ENCODE data around the gene PITX1.

Gene PITX1

GRCh38 chr5:135027697-135028615 is 6.1 kb downstream of the PITX1 start:
- no peak for DNase-seq (ENCODE audit: extremely low read depth, low read depth)
- no peak for TF ChIP-seq CTCF (IDR thresholded peaks at IDR 0.05; ENCODE audit: low read depth, low read length)

DNA sequence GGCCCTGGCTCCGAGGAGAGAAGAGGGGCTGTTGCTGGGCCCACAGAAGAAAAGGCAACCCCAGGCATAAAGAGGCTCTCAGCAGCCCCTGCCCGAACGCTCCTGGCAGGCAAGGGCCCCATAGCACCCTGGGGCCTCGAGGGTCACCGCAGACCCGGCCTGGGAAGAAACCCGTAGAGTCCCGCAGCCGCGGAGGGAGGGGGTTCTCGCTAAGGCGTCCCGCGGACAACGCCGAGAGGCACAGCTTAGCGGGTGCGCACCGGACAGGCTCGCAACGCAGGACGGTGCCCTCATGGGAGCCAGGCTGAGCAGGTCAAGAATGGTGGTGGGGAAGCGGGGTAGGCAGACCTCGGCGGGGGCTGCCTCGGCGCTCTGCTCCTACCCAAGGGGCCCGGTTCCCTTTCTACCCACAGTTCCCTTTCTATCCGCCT is 6.7 kb downstream of the PITX1 start:
- no peak for DNase-seq (ENCODE audit: extremely low read depth, low read depth)
- no peak for TF ChIP-seq CTCF (IDR thresholded peaks at IDR 0.05; ENCODE audit: low read depth, low read length)

GRCh38 chr5:135026645-135027265 is 7.3 kb downstream of the PITX1 start:
- no peak for DNase-seq (ENCODE audit: extremely low read depth, low read depth)

DNA sequence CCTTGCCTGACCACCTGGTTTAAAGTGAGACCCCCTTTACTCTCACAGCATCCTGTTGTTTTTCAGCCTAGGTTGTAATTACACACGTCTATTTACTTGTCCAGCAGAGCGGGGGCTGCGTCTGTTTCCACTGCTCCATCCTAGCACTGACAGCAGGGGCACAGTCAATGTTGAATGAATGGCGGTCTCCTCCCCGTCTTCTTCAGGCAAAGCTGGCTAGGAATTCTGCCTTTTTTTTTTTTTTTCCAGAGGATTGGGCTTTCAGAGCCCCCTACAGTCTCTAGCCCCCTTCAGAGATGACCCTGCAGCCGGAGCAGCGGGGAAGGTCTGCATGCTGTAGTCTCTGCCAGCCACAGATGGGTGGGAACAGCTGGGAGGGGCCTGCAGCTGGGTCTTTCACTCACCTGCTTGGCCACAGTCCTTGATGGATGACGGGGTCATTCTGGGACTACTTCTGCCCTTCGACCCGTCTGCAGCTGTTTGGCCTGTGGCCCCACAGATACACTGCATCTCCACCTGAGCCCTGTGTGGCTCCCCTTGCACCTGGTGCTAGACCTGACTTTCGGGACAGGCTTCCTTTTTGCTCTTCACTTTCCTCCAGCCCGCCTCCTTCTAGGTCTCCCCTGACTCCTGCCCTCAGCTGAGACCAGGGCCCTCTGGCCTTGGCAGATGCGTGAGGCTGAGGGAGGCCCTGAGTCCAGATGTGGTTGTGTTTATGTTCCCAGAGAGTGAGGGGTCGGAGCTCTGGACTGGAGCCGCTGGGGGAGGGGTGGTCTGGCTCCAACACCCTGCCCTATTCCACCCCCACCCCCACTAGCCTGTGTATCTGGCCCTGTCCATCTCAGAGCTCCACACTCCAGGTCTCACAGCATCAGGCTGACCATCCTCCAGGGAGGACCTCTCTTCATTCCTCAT is 8.0 kb downstream of the PITX1 start:
- no peak for TF ChIP-seq CTCF (IDR thresholded peaks at IDR 0.05; ENCODE audit: low read depth, low read length)
- no peak for DNase-seq (ENCODE audit: extremely low read depth, low read depth)

More at GRCh38 chr5:135026645-135027265, 7.3 kb downstream of the PITX1 start:
- no peak for TF ChIP-seq CTCF (IDR thresholded peaks at IDR 0.05; ENCODE audit: low read depth, low read length)

DNA sequence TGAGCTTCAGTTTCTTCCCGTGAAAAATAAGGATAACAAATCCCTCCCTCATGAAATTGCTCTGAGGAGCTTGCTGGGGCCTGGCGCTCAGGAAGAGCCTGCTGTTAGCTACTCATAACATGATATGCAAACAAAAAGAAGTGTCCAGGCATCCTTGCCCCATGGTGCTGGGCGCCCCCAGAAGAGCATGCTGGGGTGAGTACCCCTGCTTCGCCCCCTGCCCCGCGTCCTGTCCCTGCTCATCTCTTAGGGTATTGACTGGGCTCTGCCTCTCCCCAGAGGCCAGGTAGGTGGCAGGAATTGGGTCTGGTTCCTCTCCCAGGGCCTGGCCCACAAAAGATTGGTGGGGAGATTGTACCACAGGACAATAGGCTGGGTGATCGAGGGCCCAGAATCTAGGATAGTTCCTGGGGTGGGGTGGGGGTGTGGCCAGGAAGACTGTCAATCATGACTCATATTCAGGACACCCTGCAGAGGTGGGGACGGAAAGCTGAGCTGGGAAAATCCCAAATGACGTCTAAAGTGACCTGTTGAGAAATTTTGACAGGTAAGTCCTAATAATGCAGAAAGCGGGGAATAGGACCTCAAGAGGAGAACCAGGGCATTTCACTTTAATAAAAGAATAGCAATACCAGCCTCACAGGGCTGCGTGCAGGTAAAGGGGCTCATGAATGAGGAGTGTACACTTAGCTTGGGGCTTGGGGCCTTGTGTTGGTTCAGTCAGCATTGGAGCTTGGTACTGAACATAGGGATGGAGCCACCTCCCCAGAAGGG is 8.9 kb downstream of the PITX1 start:
- no peak for DNase-seq (ENCODE audit: extremely low read depth, low read depth)
- no peak for TF ChIP-seq CTCF (IDR thresholded peaks at IDR 0.05; ENCODE audit: low read depth, low read length)

DNA sequence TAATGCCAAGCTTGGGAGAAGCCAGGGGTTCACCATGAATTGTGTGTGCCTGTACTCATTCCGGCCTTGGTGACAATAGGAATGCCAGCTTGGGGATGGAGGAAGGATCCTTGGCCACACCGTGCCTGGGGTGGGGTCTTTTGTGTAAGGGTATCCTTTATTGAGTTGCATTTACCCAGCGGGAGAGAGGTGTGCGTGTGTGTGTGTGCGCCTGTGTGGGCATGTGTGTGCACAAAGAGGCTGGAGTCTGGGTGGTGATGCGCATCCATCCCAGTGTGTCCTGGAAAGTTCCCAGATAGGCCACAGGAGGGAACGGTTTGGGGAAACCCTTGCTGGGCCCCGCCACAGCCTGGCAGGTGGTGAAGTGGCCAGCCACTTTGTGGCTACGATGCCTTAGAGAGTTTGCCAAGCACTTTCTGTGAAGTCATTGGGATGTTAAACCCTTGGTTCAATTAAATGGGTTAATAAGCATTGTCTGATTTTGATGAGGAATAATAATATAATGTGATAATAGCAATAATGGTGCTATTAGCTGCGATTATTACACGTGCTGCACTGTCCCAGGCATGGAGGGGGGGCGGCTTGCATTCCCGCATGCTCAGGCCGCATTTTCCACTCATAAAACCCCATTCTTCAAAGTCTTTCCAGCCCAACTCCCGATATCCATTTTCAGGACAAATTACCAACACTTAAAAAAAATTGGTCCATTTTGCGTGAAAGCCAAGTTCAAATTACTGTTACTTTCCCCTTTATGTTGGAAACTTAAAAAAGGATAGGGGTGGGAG is 13.7 kb downstream of the PITX1 start:
- no peak for DNase-seq (ENCODE audit: extremely low read depth, low read depth)
- no peak for TF ChIP-seq CTCF (IDR thresholded peaks at IDR 0.05; ENCODE audit: low read depth, low read length)
